GM19099 (cell line): ENCODE measurements around the gene NEUROD6.

Source experiments
- POLR2A ChIP-seq: IDR thresholded peaks from 3 replicates; pipeline ENCODE4 v1.6.1; 2011; ENCODE audit warnings: low read depth; ENCODE audit not compliant: insufficient read length; ENCODE audit errors: extremely low read depth

Gene NEUROD6

GRCh38 chr7:31340051-31340450, 475 bp downstream of the NEUROD6 start:
- no peak for TF ChIP-seq POLR2A

- TF ChIP-seq POLR2A = no peak
Observed at GRCh38 chr7:31338706-31339105, 1.8 kb downstream of the NEUROD6 start.

DNA sequence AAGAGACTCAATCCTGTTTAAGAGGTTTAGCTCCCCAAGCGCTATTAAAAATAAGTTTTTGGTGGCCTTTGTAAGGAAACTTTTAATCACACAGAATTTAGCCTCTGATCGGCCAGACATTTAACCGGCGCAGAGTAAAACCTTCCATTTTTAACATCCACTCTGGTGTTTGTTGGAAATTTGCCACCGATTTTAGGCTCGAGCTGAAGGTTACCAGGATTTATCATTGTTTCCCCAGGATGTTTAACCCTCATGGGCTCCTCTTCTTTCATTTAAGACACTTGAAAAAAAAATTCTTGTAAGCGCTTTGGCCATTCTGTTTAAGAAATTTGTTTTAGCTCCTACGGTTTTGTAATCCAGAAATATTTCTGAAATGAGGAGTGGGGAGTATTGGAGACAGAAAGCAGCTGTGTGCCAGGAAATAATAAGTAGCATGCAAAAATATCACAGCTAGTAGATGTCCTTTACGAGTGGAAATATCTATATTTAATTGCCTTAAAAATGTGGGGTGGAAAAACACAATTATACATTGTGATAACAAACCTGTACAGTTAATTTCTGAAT, 3.4 kb downstream of the NEUROD6 start:
- TF ChIP-seq POLR2A = no peak

DNA sequence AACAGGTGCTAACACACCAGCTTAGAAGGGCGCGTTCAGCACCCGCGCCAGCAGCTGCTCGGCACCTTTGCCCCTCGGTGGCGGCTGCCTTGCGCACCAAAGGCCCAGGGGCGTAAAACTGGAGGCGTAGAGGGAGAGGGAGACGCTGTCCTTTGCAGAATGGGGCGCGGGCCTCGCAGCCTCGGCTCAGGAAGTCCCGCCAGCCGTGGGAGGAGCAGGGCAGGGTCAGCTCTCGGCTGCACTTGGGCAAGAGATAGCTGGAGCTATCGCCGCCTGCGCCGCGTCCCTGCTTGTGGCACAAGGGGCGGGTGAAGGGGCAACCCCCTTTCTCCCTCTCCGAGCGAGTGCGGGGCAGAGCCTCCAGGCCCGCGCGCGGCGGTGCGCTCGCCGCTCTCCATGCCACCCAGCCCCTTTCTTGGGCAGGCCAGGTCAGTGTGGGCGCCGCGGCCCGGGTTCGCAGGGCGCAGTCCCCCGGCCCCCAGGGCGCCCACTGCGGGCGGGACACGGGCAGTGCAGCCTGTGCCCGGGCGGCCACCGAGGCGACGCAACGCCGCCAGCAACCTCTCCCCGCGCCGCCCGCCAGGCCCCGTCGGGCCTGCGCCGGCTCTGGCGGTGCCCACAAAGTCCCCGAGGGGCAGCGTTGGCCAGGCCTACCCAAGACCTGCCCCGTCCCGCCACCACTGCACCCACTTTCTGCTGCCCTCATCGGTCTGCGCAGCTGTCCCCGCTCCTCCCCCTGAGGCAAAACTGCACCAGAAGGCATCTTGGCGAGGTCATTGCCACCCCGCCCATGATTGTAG, 4.1 kb downstream of the NEUROD6 start:
- no peak for TF ChIP-seq POLR2A

GRCh38 chr7:31335884-31336201, 4.7 kb downstream of the NEUROD6 start:
- no peak for TF ChIP-seq POLR2A

DNA sequence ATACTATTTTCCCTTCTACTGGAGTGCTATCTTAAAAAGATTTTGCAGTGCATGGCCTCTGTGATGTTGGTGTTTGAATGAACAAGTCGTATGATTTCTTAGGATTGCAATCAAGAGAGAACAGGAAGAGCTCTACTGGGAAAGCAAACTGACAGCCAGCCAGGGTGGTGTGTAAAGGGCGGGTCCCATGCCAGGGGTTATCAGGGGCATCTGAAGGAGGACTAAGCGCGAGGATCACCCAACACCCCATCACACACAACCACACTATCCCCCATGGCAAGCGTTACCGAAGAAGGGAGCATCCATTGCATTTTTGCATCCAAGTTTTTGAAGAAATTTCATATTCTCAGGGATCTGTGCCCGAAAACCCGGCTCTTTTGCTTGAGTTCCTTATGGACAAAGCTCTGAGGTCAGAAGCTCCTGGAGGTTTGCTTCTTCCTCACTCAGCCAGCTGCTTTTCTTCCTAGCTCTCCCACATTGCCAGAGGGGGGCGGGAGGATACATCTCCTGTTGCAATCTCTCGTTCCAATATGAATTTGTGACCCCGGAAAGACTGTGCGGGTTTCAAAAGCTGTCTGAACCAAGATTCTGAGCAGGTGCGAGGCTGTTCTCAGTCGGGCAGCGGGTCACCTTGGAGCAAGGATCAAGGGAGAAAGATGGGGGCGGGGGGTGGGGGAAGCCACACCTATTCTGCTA, 5.2 kb downstream of the NEUROD6 start:
- TF ChIP-seq POLR2A = no peak

- TF ChIP-seq POLR2A = no peak
Observed at GRCh38 chr7:31333291-31333690, 7.2 kb downstream of the NEUROD6 start.

- TF ChIP-seq POLR2A = no peak
Observed at GRCh38 chr7:31327071-31327470, 13.5 kb downstream of the NEUROD6 start.

GRCh38 chr7:31326416-31326815, 14.1 kb downstream of the NEUROD6 start:
- TF ChIP-seq POLR2A = no peak

DNA sequence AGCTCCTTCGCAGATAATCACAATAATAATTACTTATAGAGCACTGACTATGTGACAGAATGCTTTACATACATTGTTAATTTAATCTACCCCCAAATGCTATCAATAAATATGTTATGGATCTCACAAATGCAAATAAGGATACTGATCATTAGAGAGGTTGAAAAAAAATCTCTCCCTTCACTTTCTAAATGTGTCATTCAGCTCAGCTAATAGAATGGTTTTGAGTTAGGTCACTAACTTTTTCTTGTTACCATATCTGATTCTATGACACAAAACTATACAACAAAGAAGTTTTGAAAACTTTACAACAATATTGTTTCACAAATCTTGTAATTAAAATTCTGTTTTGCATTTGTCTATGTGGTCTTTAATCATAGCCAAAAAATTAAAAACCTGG, 17.4 kb downstream of the NEUROD6 start:
- no peak for TF ChIP-seq POLR2A

DNA sequence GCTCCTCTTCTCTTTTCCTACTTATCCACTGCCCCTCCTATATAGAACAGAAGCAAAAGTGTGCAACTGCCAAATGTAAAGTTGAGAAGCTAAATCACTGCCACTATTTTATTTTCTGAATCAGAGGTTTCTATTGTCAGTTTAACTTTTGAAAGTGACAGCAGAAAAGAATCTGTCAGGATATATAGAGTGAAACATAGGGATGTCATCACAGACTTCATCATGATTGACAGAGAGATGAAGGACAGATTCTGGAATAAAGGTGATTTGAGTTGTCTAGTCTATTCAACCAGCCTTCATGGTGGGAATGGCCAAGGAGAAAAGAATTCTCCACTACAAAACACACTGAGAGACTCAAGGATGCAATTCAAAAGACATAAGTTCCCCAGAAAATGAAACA, 19.9 kb downstream of the NEUROD6 start:
- TF ChIP-seq POLR2A = no peak

- TF ChIP-seq POLR2A = no peak
Observed at GRCh38 chr7:31318313-31318712, 22.2 kb downstream of the NEUROD6 start.

GRCh38 chr7:31316876-31317275, 23.6 kb downstream of the NEUROD6 start:
- TF ChIP-seq POLR2A = no peak

GRCh38 chr7:31315758-31316157, 24.8 kb downstream of the NEUROD6 start:
- TF ChIP-seq POLR2A = no peak

GRCh38 chr7:31314781-31315180, 25.7 kb downstream of the NEUROD6 start:
- TF ChIP-seq POLR2A = no peak

DNA sequence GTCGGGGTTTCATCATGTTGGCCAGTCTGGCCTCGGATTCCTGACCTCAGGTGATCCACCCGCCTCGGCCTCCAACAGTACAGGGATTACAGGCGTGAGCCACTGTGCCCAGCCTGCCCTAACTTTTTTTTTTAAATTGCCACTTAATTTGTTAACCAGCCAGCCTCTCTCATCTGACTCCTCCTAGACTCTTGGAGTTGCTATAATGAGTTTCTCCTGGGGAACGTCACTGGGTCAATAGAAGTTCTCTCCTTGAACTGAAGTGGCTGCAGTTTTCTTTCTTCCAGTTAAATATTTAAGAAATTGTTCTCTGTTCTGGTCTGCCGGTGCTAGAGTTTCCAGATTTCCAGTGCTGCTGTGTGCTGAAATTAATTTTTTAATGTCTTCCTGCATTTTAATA, 27.6 kb downstream of the NEUROD6 start:
- TF ChIP-seq POLR2A = no peak
